ENCODE measurements around the gene INIP. TPM values are rescaled to one million over a fixed set of nuclear protein-coding genes. Genes with fewer than 3 reads are reported as not detected.

INIP gene
- total and polyA plus RNA-seq, 9 of the 15 experiments (the other 6 are each of a cell fraction or from before 2014, with no cell fraction given): 11.9 to 87.9 (median 37.3) TPM

DNA sequence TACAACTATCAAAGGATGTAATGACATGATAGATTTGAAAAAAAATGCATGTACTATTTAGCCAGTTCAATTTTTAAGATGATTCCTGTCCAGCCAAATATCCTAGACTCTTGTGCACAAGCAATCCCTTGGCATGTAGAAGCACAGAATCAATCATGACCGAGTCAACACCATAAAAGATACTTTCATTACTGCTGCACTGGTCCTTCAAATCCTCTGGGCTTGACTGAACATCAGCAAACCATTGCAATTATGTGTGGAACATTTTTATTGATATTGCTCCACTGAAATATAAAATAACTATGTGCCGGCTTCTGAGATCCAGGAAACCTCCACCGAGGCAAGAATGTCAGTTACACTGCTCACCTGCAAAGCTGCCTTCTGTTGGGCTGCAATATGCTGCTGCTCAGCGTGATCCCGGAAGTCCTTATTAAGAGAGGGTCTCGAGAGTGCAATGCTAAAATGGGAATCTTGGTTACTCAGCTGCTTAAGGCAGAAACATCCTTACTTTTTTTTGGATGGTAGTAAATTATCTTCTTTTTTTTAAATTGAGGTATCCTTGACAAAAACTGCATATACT lies 28.7 kb downstream of the INIP start:
- FAIRE-seq (no peak), DNase-seq (ENCODE audit: extremely low read depth in 1 of 4, low spot score in 3 of 4) (no peak), ATAC-seq (no peak)
- Histone ChIP-seq H3K4me3 (no peak overlapping the region), H3K4me2 (ENCODE audit: insufficient read depth, low read length) (no peak overlapping the region), H3K27me3 (ENCODE audit: control insufficient read depth in 2 of 2, insufficient read depth in 2 of 2, low read length in 2 of 2) (no peaks in the 10 kb centered on the region), H3K9me3 (replicated peaks; ENCODE audit: control insufficient read depth, insufficient read depth, low read depth, low read length) (no peaks in the 10 kb centered on the region), H3K79me2 (ENCODE audit: control insufficient read depth, insufficient read depth, low read length) (no peaks in the 10 kb centered on the region), H3K36me3 (ENCODE audit: control insufficient read depth, insufficient read depth, low read length) (peaks cover 66% of the 10 kb centered on the region), H4K20me1 (replicated peaks; ENCODE audit: control insufficient read depth, insufficient read depth, low read length) (no peaks in the 10 kb centered on the region), H2AFZ (ENCODE audit: low read depth, low read length) (no peak overlapping the region), H3K27ac (ENCODE audit: extremely low read depth, low read depth, low read length) (no peak overlapping the region), H3K9ac (ENCODE audit: insufficient read depth in 1 of 2, low read depth in 2 of 2, low read length in 2 of 2) (no peak overlapping the region), H3K9me1 (ENCODE audit: control insufficient read depth, insufficient read depth, low read length) (no peaks in the 10 kb centered on the region), H3K4me1 (replicated peaks in 1 of 2; ENCODE audit: control insufficient read depth in 2 of 2, insufficient read depth in 2 of 2, low read length in 2 of 2) (no peaks in the 10 kb centered on the region)
- in situ Hi-C loops (cut with MboI) (no loop called here), intact Hi-C loops (cut with micrococcal nuclease) (no loop called here)
- CTCF ChIA-PET (ENCODE audit: low intra/inter-chr PET ratio): no interaction called here
- POLR2A ChIA-PET: interaction anchor here (0.5 kb wide), 1 partner anchor 142 kb away, joined by 3 read pairs; no protein-coding TSS in a partner anchor
- 87% methylated on average over 6 of the region's 6 CpGs for WGBS (ENCODE audit: insufficient coverage, low coverage, missing lambda C conversion rate)
- BruUV-seq (replicated peaks): no TSS peak
- TF ChIP-seq ZFP1 (CRISPR knock-in tag; IDR thresholded peaks at IDR 0.05): no peak
- TF ChIP-seq, protein P1, sequence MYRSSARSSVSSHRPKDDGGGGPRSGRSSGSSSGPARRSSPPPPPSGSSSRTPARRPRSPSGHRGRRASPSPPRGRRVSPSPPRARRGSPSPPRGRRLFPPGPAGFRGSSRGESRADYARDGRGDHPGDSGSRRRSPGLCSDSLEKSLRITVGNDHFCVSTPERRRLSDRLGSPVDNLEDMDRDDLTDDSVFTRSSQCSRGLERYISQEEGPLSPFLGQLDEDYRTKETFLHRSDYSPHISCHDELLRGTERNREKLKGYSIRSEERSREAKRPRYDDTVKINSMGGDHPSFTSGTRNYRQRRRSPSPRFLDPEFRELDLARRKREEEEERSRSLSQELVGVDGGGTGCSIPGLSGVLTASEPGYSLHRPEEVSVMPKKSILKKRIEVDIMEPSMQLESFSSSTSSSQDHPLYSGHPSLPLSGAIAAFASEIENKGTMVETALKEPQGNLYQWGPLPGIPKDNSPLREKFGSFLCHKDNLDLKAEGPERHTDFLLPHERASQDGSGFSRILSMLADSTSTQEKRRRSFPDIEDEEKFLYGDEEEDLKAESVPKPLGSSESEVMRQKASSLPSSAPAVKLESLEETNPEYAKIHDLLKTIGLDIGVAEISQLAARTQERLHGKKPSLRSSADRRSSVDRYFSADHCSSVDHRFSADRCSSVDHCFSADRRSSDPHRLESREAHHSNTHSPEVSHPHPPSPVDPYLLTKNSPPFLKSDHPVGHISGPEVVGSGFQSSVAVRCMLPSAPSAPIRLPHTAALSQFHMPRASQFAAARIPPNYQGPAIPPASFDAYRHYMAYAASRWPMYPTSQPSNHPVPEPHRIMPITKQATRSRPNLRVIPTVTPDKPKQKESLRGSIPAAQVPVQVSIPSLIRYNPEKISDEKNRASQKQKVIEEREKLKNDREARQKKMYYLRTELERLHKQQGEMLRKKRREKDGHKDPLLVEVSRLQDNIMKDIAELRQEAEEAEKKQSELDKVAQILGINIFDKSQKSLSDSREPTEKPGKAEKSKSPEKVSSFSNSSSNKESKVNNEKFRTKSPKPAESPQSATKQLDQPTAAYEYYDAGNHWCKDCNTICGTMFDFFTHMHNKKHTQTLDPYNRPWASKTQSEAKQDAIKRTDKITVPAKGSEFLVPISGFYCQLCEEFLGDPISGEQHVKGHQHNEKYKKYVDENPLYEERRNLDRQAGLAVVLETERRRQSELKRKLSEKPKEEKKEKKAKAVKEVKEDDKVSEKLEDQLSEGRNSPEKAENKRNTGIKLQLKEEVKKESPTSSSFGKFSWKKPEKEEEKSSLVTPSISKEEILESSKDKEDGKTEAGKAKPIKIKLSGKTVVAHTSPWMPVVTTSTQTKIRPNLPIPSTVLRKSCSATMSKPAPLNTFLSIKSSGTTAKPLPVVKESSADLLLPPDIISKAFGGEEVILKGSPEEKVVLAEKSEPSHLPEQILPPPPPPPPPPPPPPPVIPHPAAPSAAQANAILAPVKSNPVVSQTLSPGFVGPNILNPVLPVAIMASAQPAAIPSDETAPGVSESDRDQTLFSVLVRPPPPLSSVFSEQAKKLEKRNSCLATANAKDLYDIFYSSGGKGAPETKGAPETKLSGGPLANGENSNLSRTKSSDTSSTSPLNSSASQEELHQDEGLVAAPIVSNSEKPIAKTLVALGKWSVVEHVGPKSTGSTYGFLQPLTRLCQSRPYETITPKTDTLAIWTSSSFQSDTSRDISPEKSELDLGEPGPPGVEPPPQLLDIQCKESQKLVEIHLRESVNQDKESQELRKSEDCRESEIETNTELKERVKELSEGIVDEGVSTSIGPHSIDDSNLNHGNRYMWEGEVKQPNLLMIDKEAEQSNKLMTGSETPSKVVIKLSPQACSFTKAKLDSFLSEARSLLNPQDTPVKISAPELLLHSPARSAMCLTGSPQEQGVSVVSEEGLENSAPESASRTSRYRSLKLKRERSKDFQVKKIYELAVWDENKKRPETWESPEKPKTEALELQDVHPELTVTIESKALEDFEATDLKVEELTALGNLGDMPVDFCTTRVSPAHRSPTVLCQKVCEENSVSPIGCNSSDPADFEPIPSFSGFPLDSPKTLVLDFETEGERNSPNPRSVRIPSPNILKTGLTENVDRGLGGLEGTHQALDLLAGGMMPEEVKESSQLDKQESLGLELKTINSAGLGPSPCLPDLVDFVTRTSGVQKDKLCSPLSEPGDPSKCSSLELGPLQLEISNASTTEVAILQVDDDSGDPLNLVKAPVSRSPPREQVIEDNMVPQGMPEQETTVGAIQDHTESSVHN (IDR thresholded peaks at IDR 0.05; ENCODE audit: borderline replicate concordance in 1 of 2, low read depth in 1 of 2): no peak
- TF ChIP-seq, protein P2, sequence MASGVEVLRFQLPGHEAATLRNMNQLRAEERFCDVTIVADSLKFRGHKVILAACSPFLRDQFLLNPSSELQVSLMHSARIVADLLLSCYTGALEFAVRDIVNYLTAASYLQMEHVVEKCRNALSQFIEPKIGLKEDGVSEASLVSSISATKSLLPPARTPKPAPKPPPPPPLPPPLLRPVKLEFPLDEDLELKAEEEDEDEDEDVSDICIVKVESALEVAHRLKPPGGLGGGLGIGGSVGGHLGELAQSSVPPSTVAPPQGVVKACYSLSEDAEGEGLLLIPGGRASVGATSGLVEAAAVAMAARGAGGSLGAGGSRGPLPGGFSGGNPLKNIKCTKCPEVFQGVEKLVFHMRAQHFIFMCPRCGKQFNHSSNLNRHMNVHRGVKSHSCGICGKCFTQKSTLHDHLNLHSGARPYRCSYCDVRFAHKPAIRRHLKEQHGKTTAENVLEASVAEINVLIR (CRISPR knock-in tag; IDR thresholded peaks at IDR 0.05): no peak
- TF ChIP-seq ARHGAP35 (IDR thresholded peaks at IDR 0.05; ENCODE audit: partially characterized antibody): no peak
- no peak for TF ChIP-seq SETDB1 (IDR thresholded peaks at IDR 0.05; ENCODE audit: low read length)
- TF ChIP-seq SIRT6 (IDR thresholded peaks at IDR 0.05; ENCODE audit: low read depth, low read length): no peak
- no peak for TF ChIP-seq PURB (CRISPR knock-in tag; IDR thresholded peaks at IDR 0.05; ENCODE audit: low read depth)
- no peak for TF ChIP-seq SMARCA5 (IDR thresholded peaks at IDR 0.05)
- TF ChIP-seq, protein P3, sequence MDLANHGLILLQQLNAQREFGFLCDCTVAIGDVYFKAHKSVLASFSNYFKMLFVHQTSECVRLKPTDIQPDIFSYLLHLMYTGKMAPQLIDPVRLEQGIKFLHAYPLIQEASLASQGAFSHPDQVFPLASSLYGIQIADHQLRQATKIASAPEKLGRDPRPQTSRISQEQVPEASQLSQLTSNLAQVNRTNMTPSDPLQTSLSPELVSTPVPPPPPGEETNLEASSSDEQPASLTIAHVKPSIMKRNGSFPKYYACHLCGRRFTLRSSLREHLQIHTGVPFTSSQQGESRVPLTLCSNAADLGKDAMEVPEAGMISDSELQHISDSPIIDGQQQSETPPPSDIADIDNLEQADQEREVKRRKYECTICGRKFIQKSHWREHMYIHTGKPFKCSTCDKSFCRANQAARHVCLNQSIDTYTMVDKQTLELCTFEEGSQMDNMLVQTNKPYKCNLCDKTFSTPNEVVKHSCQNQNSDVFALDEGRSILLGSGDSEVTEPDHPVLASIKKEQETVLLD (IDR thresholded peaks at IDR 0.05): no peak
